Small intestine (tissue), 7 donors: Measurements from ENCODE around the gene MLIP. TPM values are rescaled to one million over a fixed set of nuclear protein-coding genes. Genes with fewer than 3 reads are reported as not detected.

Experiments
- DNase-seq, 2 donors: peaks; one replicate each; pipeline versions ENCODE4 v3.0.0 to v3.0.0-alpha.2; 2013
- FAIRE-seq: peaks from 2 replicates; lab custom pipeline; 2012; peaks lifted over from hg19 to GRCh38; lab: Jason Lieb, UNC
- H3K27ac ChIP-seq, 3 donors: one replicate each; pipeline ENCODE4 v1.5.1; 2013; ENCODE audit warnings: low read length in 2 of 3, mild to moderate bottlenecking in 2 of 3, control low read depth in 1 of 3, inconsistent platforms in 1 of 3, low read depth in 1 of 3, moderate library complexity in 1 of 3
- H3K27me3 ChIP-seq, 3 donors: one replicate each; pipeline ENCODE4 v1.6.1; 2013; ENCODE audit warnings: low read length in 3 of 3, inconsistent platforms in 1 of 3; ENCODE audit not compliant: control insufficient read depth in 3 of 3, insufficient read depth in 3 of 3
- H3K36me3 ChIP-seq, 3 donors: one replicate each; pipeline ENCODE4 v1.6.1; 2013; ENCODE audit warnings: low read length in 3 of 3, inconsistent platforms in 1 of 3, low read depth in 1 of 3, mild to moderate bottlenecking in 1 of 3, moderate library complexity in 1 of 3; ENCODE audit not compliant: control insufficient read depth in 3 of 3, insufficient read depth in 2 of 3
- H3K4me1 ChIP-seq, 3 donors: one replicate each; pipeline ENCODE4 v1.6.1; 2013; ENCODE audit warnings: low read length in 2 of 3, inconsistent platforms in 1 of 3, low read depth in 1 of 3, mild to moderate bottlenecking in 1 of 3, moderate library complexity in 1 of 3; ENCODE audit not compliant: control insufficient read depth in 3 of 3, insufficient read depth in 2 of 3
- H3K4me3 ChIP-seq, 3 donors: one replicate each; pipeline ENCODE4 v1.5.1; 2013; ENCODE audit warnings: low read length in 3 of 3, control low read depth in 1 of 3, inconsistent platforms in 1 of 3, low read depth in 1 of 3, mild to moderate bottlenecking in 1 of 3, moderate library complexity in 1 of 3
- H3K9me3 ChIP-seq, 2 donors: one replicate each; pipeline ENCODE4 v1.6.1; 2013; ENCODE audit warnings: low read depth in 1 of 2, low read length in 1 of 2; ENCODE audit not compliant: control insufficient read depth in 2 of 2, insufficient read depth in 1 of 2
- WGBS, 3 donors: extraction: QIAGEN DNeasy Blood & Tissue Kit; methylation state at CpG; one replicate each; pipeline ENCODE4 v1.1.7; 2013; 5-methylcytosine and 5-hydroxymethylcytosine counted together
- polyA plus RNA-seq, 4 donors: library from polyadenylated mRNA; stranded (reverse) in 3 of 4; unstranded in 1 of 4; fragments of 200-250 nt in 3 of 4; fragments of 120-200 nt in 1 of 4; gene quantifications; one replicate each; pipeline versions ENCODE4 v1.2.1 to v1.2.3, GENCODE V29; 2013
- donor health status: healthy with polysubstance abuse.
- donor health status: control.
- donor health status: control.
- donor health status: Bipolar disorder and iron deficiency.
- donor health status: healthy.

The MLIP gene
- polyA plus RNA-seq, 4 donors, result 0.44 to 5.1 (median 2.2) TPM

- no peak overlapping the region for H3K27ac ChIP-seq
- no peak overlapping the region for H3K4me3 ChIP-seq
- no peaks in the 10 kb centered on the region for H3K9me3 ChIP-seq
- H3K36me3 ChIP-seq, result no peaks in the 10 kb centered on the region
- FAIRE-seq (no peak), DNase-seq (no peak)
- H3K4me1 ChIP-seq, result peaks cover 0 to 3% (median 0%) of the 10 kb centered on the region in 3 donors
- no peaks in the 10 kb centered on the region for H3K27me3 ChIP-seq
- 72 to 87% (median 84%) methylated on average over 3 of the region's 3 CpGs for WGBS, 3 donors
Measured at GRCh38 chr6:54109586-54109985, 1.7 kb upstream of the MLIP start.

DNA sequence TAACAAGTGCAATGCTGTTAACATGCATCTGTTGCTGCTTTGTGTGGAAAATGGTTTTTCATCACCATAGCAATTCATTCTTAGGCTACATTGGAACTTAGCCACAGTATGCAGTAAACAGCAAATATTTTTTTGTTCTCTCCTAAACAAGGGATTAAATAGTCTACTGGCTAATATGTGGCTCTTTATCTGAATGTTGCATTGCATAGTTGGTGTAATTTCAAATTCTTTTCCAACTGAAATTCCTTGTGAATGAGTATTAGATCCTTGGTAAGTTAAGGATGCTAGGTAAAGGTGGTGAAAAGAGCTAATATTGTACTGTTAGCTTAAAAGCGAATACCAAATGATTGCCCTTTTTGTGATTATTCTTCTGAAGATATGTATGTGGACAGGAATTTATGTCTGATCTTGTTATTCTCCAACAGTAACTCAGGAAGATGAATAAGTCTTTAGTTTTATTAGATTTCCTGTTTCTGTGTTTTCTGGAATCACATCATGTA, 958 bp downstream of the MLIP start:
- Histone ChIP-seq H3K27me3 (no peaks in the 10 kb centered on the region), H3K4me1 (peaks cover 0 to 3% (median 0%) of the 10 kb centered on the region in 3 donors), H3K36me3 (no peaks in the 10 kb centered on the region), H3K4me3 (no peak overlapping the region), H3K27ac (no peak overlapping the region), H3K9me3 (no peaks in the 10 kb centered on the region)
- WGBS, 3 donors, result 84 to 93% (median 92%) methylated on average over 1 of the region's 1 CpG
- no peak for DNase-seq
- no peak for FAIRE-seq

DNA sequence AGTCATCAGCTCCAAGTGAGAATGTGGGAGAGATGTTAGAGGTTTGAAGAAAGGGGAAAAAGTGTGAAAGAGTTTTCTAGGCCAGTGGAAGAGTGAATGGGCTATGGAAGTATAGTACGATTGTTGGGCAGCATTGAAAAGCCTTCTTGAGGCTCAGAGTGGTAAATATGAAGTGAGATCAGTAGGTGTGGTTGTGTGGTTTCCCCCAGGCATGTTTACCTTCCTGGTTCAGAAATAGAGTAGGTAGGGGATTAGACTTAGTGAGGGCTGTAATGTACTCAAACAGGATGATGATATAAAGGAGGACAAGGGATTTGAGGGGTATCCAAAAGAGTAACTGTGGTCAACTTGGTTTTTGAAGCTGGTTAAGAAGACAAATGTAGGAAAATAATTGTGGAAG, 3.7 kb downstream of the MLIP start:
- H3K27me3 ChIP-seq, result no peaks in the 10 kb centered on the region
- no peak for FAIRE-seq
- WGBS, 3 donors, result 79 to 92% (median 91%) methylated on average over 1 of the region's 1 CpG

GRCh38 chr6:54115966-54116365, 4.7 kb downstream of the MLIP start:
- WGBS, 3 donors, result 79 to 81% (median 79%) methylated on average over 1 of the region's 1 CpG

More for the DNA sequence above, 3.7 kb downstream of the MLIP start:
- H3K4me3 ChIP-seq, result no peak overlapping the region
- peaks cover 0 to 3% (median 0%) of the 10 kb centered on the region in 3 donors for H3K4me1 ChIP-seq
- H3K27ac ChIP-seq, result no peak overlapping the region
- H3K36me3 ChIP-seq, result no peaks in the 10 kb centered on the region
- no peak for DNase-seq
- H3K9me3 ChIP-seq, result no peaks in the 10 kb centered on the region

GRCh38 chr6:54118117-54118516, 6.9 kb downstream of the MLIP start:
- Histone ChIP-seq H3K27ac (no peak overlapping the region), H3K4me1 (no peaks in the 10 kb centered on the region), H3K27me3 (no peaks in the 10 kb centered on the region), H3K4me3 (no peak overlapping the region), H3K9me3 (no peaks in the 10 kb centered on the region), H3K36me3 (no peaks in the 10 kb centered on the region)
- 90 to 100% (median 96%) methylated on average over 2 of the region's 2 CpGs for WGBS, 3 donors
- no peak for DNase-seq
- no peak for FAIRE-seq

More at GRCh38 chr6:54115966-54116365, 4.7 kb downstream of the MLIP start:
- Histone ChIP-seq H3K4me1 (peaks cover 0 to 3% (median 0%) of the 10 kb centered on the region in 3 donors), H3K9me3 (no peaks in the 10 kb centered on the region), H3K36me3 (no peaks in the 10 kb centered on the region), H3K27ac (no peak overlapping the region), H3K27me3 (no peaks in the 10 kb centered on the region), H3K4me3 (no peak overlapping the region)
- DNase-seq (no peak), FAIRE-seq (no peak)

GRCh38 chr6:54125493-54125892, 14.2 kb downstream of the MLIP start:
- H3K4me1 ChIP-seq, result no peaks in the 10 kb centered on the region
- no peak overlapping the region for H3K27ac ChIP-seq
- H3K9me3 ChIP-seq, result no peaks in the 10 kb centered on the region
- no peaks in the 10 kb centered on the region for H3K36me3 ChIP-seq
- FAIRE-seq, result no peak
- no peak for DNase-seq
- H3K4me3 ChIP-seq, result no peak overlapping the region
- no peaks in the 10 kb centered on the region for H3K27me3 ChIP-seq
- 64 to 87% (median 71%) methylated on average over 5 of the region's 5 CpGs for WGBS, 3 donors

DNA sequence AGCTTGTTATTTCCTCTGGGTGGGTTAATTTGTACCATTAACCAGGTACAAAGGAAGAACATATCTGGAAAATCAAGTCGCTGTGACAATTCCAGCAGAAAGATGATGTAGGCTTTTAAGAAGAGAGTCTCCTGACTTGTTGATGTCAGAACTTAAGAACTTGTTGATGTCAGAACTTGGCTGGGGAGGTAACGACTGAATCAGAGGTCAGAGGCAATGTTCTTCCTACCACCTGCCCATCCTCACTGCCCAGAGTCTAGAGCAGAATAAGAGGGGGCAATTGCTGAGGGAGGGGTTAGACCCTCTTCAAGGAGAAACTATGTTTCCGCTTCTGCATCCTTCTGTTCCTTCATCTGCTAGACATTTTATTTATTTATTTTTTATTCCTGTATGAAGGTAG, 18.9 kb downstream of the MLIP start:
- H3K27ac ChIP-seq, result no peak overlapping the region
- H3K36me3 ChIP-seq, result no peaks in the 10 kb centered on the region
- FAIRE-seq, result no peak
- no peaks in the 10 kb centered on the region for H3K27me3 ChIP-seq
- no peak for DNase-seq
- WGBS, 3 donors, result 72 to 82% (median 79%) methylated on average over 3 of the region's 3 CpGs
- no peak overlapping the region for H3K4me3 ChIP-seq
- no peaks in the 10 kb centered on the region for H3K4me1 ChIP-seq
- H3K9me3 ChIP-seq, result no peaks in the 10 kb centered on the region

DNA sequence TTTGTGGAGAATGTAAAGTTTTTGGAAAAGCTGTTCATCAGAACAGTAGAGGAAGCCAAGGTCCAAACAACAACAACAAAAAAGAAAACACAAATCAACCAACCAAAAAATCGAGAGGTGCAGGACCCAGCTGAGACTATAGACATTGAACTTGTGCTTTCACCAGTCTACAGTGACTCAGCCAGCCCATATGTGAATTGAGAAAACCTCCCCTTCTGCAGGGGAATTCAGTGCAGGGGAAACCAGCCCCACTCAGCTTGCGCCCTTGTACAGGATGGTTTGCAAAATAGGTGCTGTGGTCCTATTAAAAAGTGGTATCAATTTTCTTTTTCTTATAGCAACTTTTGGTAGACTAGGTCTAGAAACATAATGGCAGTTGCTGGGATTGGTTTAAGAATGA, 21.3 kb downstream of the MLIP start:
- FAIRE-seq (no peak), DNase-seq (no peak)
- H3K27me3 ChIP-seq, result no peaks in the 10 kb centered on the region
- H3K4me3 ChIP-seq, result no peak overlapping the region
- H3K9me3 ChIP-seq, result no peaks in the 10 kb centered on the region
- 79 to 86% (median 81%) methylated on average over 2 of the region's 2 CpGs for WGBS, 3 donors
- no peaks in the 10 kb centered on the region for H3K4me1 ChIP-seq
- H3K27ac ChIP-seq, result no peak overlapping the region
- no peaks in the 10 kb centered on the region for H3K36me3 ChIP-seq

- WGBS, 3 donors, result 91 to 97% (median 94%) methylated on average over 3 of the region's 3 CpGs
- H3K36me3 ChIP-seq, result no peaks in the 10 kb centered on the region
- no peak for DNase-seq
- no peaks in the 10 kb centered on the region for H3K4me1 ChIP-seq
- no peaks in the 10 kb centered on the region for H3K27me3 ChIP-seq
- H3K9me3 ChIP-seq, result no peaks in the 10 kb centered on the region
- H3K4me3 ChIP-seq, result no peak overlapping the region
- no peak overlapping the region for H3K27ac ChIP-seq
- FAIRE-seq, result no peak
Measured at GRCh38 chr6:54133186-54133585, 21.9 kb downstream of the MLIP start.
